ENCODE data around the gene PDE6B. TPM values are rescaled to one million over a fixed set of nuclear protein-coding genes. Genes with fewer than 3 reads are reported as not detected.

PDE6B gene
- total RNA-seq, 1 experiment from 2014 or later, result not detected

- in situ Hi-C loops (cut with HindIII; ENCODE audit: low pct_unique_long_range_greater_than_20kb, low sequenced_read_pairs), result no loop called here
- no peak for DNase-seq (ENCODE audit: low read depth, low spot score)
Measured at GRCh38 chr4:616911-617643, 8.3 kb upstream of the PDE6B start.

GRCh38 chr4:617644-618641, 7.4 kb upstream of the PDE6B start:
- in situ Hi-C loops (cut with HindIII; ENCODE audit: low pct_unique_long_range_greater_than_20kb, low sequenced_read_pairs), result no loop called here
- no peak for DNase-seq (ENCODE audit: low read depth, low spot score)

GRCh38 chr4:620201-620600, 5.2 kb upstream of the PDE6B start:
- in situ Hi-C loops (cut with HindIII; ENCODE audit: low pct_unique_long_range_greater_than_20kb, low sequenced_read_pairs), result no loop called here
- no peak for DNase-seq (ENCODE audit: low read depth, low spot score)

- in situ Hi-C loops (cut with HindIII; ENCODE audit: low pct_unique_long_range_greater_than_20kb, low sequenced_read_pairs), result no loop called here
- DNase-seq (ENCODE audit: low read depth, low spot score), result no peak
Measured at GRCh38 chr4:620851-621261, 4.5 kb upstream of the PDE6B start.

- DNase-seq (ENCODE audit: low read depth, low spot score), result no peak
- in situ Hi-C loops (cut with HindIII; ENCODE audit: low pct_unique_long_range_greater_than_20kb, low sequenced_read_pairs), result no loop called here
Measured at GRCh38 chr4:621296-622070, 3.9 kb upstream of the PDE6B start.

- in situ Hi-C loops (cut with HindIII; ENCODE audit: low pct_unique_long_range_greater_than_20kb, low sequenced_read_pairs), result no loop called here
Measured at GRCh38 chr4:622071-622995, 3.0 kb upstream of the PDE6B start.

GRCh38 chr4:622996-623913, 2.1 kb upstream of the PDE6B start:
- in situ Hi-C loops (cut with HindIII; ENCODE audit: low pct_unique_long_range_greater_than_20kb, low sequenced_read_pairs), result no loop called here
- no peak for DNase-seq (ENCODE audit: low read depth, low spot score)

More at GRCh38 chr4:622071-622995, 3.0 kb upstream of the PDE6B start:
- no peak for DNase-seq (ENCODE audit: low read depth, low spot score)

GRCh38 chr4:623914-624566, 1.3 kb upstream of the PDE6B start:
- DNase-seq (ENCODE audit: low read depth, low spot score), result no peak
- in situ Hi-C loops (cut with HindIII; ENCODE audit: low pct_unique_long_range_greater_than_20kb, low sequenced_read_pairs), result no loop called here

GRCh38 chr4:625631-626161, 323 bp downstream of the PDE6B start:
- DNase-seq (ENCODE audit: low read depth, low spot score), result no peak
- in situ Hi-C loops (cut with HindIII; ENCODE audit: low pct_unique_long_range_greater_than_20kb, low sequenced_read_pairs), result no loop called here

GRCh38 chr4:626201-627091, 1.1 kb downstream of the PDE6B start:
- in situ Hi-C loops (cut with HindIII; ENCODE audit: low pct_unique_long_range_greater_than_20kb, low sequenced_read_pairs), result no loop called here

GRCh38 chr4:627347-628125, 2.2 kb downstream of the PDE6B start:
- no peak for DNase-seq (ENCODE audit: low read depth, low spot score)
- in situ Hi-C loops (cut with HindIII; ENCODE audit: low pct_unique_long_range_greater_than_20kb, low sequenced_read_pairs), result no loop called here

More at GRCh38 chr4:626201-627091, 1.1 kb downstream of the PDE6B start:
- no peak for DNase-seq (ENCODE audit: low read depth, low spot score)

- DNase-seq (ENCODE audit: low read depth, low spot score), result no peak
- in situ Hi-C loops (cut with HindIII; ENCODE audit: low pct_unique_long_range_greater_than_20kb, low sequenced_read_pairs), result no loop called here
Measured at GRCh38 chr4:628311-628741, 3.0 kb downstream of the PDE6B start.

- in situ Hi-C loops (cut with HindIII; ENCODE audit: low pct_unique_long_range_greater_than_20kb, low sequenced_read_pairs), result no loop called here
- no peak for DNase-seq (ENCODE audit: low read depth, low spot score)
Measured at GRCh38 chr4:628821-629635, 3.7 kb downstream of the PDE6B start.

Data from SK-MEL-5 (cell line).